Retinal pigment epithelial cell (primary cell): ENCODE data around the gene ANK2.
"Not testable (repeated sequence)": the region's sequence is repeated elsewhere in the genome, so short reads cannot be mapped to it uniquely, and the experiment has no call there.

Experiments
- DNase-seq: peaks from one replicate; pipeline ENCODE4 v3.0.0-alpha.2; 2010; ENCODE audit warnings: low read depth
- H3K4me3 ChIP-seq: 2 replicates; pipeline ENCODE4 v1.5.1; 2011; ENCODE audit warnings: mild to moderate bottlenecking, low read length, control low read depth, moderate library complexity
- CTCF ChIP-seq: conservative IDR thresholded peaks from 2 replicates; pipeline ENCODE4 v1.5.1; 2011; ENCODE audit warnings: low read depth, low read length, control low read depth, inconsistent platforms

Gene ANK2

GRCh38 chr4:113179996-113180395 is 130.5 kb downstream of the ANK2 start:
- no peak overlapping the region for H3K4me3 ChIP-seq
- no peak for DNase-seq
- no peak for TF ChIP-seq CTCF

- no peak overlapping the region for H3K4me3 ChIP-seq
- no peak for DNase-seq
- TF ChIP-seq CTCF: no peak
Measured at GRCh38 chr4:113181289-113182007, 132.0 kb downstream of the ANK2 start.

GRCh38 chr4:113183032-113183605 is 133.7 kb downstream of the ANK2 start:
- no peak for DNase-seq
- no peak overlapping the region for H3K4me3 ChIP-seq
- no peak for TF ChIP-seq CTCF

- DNase-seq, H3K4me3 ChIP-seq: not testable (repeated sequence)
Measured at GRCh38 chr4:113186220-113186619, 136.8 kb downstream of the ANK2 start.

GRCh38 chr4:113186913-113187312 is 137.5 kb downstream of the ANK2 start:
- H3K4me3 ChIP-seq: no peak overlapping the region
- TF ChIP-seq CTCF: no peak

GRCh38 chr4:113187358-113187757 is 137.9 kb downstream of the ANK2 start:
- DNase-seq: no peak
- H3K4me3 ChIP-seq: no peak overlapping the region
- TF ChIP-seq CTCF: no peak

More at GRCh38 chr4:113186913-113187312, 137.5 kb downstream of the ANK2 start:
- DNase-seq: no peak

GRCh38 chr4:113189546-113189945 is 140.1 kb downstream of the ANK2 start:
- no peak for DNase-seq

More at GRCh38 chr4:113189546-113189945, 140.1 kb downstream of the ANK2 start:
- no peak for TF ChIP-seq CTCF
- no peak overlapping the region for H3K4me3 ChIP-seq
